Ramos (cell line): ENCODE results near the gene METTL27.
"Not testable (repeated sequence)": the region's sequence is repeated elsewhere in the genome, so short reads cannot be mapped to it uniquely, and the experiment has no call there.

Experiments
- in situ Hi-C: fragments of 300-500 bp; cut with MboI; formaldehyde crosslinking; loops from one replicate; pipeline ENCODE4 v1.14.3; 2022; ENCODE audit warnings: low sequenced_read_pairs; ENCODE audit not compliant: unreplicated experiment

Gene METTL27

GRCh38 chr7:73842067-73842976, at the start of gene METTL27:
METTL27 (minus strand) TSS chr7:73842516; CDS start chr7:73842140, 376 bp downstream.
- in situ Hi-C loops = no loop called here

- in situ Hi-C loops = no loop called here
These were observed 49.0 kb upstream of the METTL27 start for GRCh38 chr7:73891178-73891885.

- in situ Hi-C loops = no loop called here
These were observed 48.3 kb upstream of the METTL27 start for GRCh38 chr7:73890555-73891147.

GRCh38 chr7:73888959-73889358, 46.6 kb upstream of the METTL27 start:
- in situ Hi-C loops = no loop called here

- in situ Hi-C loops = no loop called here
These were observed 45.4 kb upstream of the METTL27 start for GRCh38 chr7:73887762-73888161.

- in situ Hi-C loops = no loop called here
These were observed 43.9 kb upstream of the METTL27 start for GRCh38 chr7:73885975-73886798.

- in situ Hi-C loops = no loop called here
These were observed 43.2 kb upstream of the METTL27 start for GRCh38 chr7:73885433-73885974.

- in situ Hi-C loops = not testable (repeated sequence)
These were observed 42.6 kb upstream of the METTL27 start for GRCh38 chr7:73884867-73885422.

GRCh38 chr7:73882047-73882402, 39.7 kb upstream of the METTL27 start:
- in situ Hi-C loops = no loop called here

- in situ Hi-C loops = no loop called here
These were observed 39.2 kb upstream of the METTL27 start for GRCh38 chr7:73881352-73882046.

- in situ Hi-C loops = no loop called here
These were observed 38.5 kb upstream of the METTL27 start for GRCh38 chr7:73880755-73881328.

- in situ Hi-C loops = no loop called here
These were observed 37.8 kb upstream of the METTL27 start for GRCh38 chr7:73879977-73880681.

- in situ Hi-C loops = no loop called here
These were observed 34.7 kb upstream of the METTL27 start for GRCh38 chr7:73876973-73877372.

- in situ Hi-C loops = no loop called here
These were observed 34.0 kb upstream of the METTL27 start for GRCh38 chr7:73876361-73876760.

- in situ Hi-C loops = no loop called here
These were observed 30.0 kb upstream of the METTL27 start for GRCh38 chr7:73872056-73872908.

GRCh38 chr7:73871163-73872011, 29.1 kb upstream of the METTL27 start:
- in situ Hi-C loops = no loop called here
